WTC11 (cell line): ENCODE data around the gene ZNF236. TPM values are rescaled to one million over a fixed set of nuclear protein-coding genes. Genes with fewer than 3 reads are reported as not detected.

Source experiments
- ATAC-seq: fragments of 200-7000 bp; cut with Tn5 transposase; 2 replicates; pipeline ENCODE4 v1.10.0; 2021; ENCODE audit warnings: mild to moderate bottlenecking, moderate library complexity
- CTCF ChIA-PET: fragments of 300-600 bp; sonication (Branson Sonifier 250); formaldehyde crosslinking; loops from one replicate; lab custom pipeline; 2021; ENCODE audit warnings: antibody characterized with exemption; lab: Charles Lee
- POLR2A ChIA-PET: fragments of 350-600 bp; sonication (Branson Sonifier 250); formaldehyde crosslinking; loops from one replicate; lab custom pipeline; 2021; ENCODE audit warnings: antibody characterized with exemption; lab: Charles Lee
- DNase-seq: peaks from one replicate; pipeline ENCODE4 v3.0.0; 2021; ENCODE audit warnings: low spot score
- H3K27ac Mint-ChIP-seq: 2 replicates; pipeline ENCODE4 v1.8.0; 2021; ENCODE audit warnings: mixed read lengths
- H3K27me3 Mint-ChIP-seq: 2 replicates; pipeline ENCODE4 v1.8.0; 2021; ENCODE audit warnings: low read depth, mild to moderate bottlenecking, moderate library complexity, mixed read lengths
- H3K36me3 Mint-ChIP-seq: 2 replicates; pipeline ENCODE4 v1.8.0; 2021; ENCODE audit warnings: mixed read lengths
- H3K4me1 Mint-ChIP-seq: 2 replicates; pipeline ENCODE4 v1.8.0; 2022; ENCODE audit warnings: mixed read lengths
- H3K4me3 Mint-ChIP-seq: 2 replicates; pipeline ENCODE4 v1.8.0; 2021; ENCODE audit warnings: mild to moderate bottlenecking, moderate library complexity, mixed read lengths
- H3K9me3 Mint-ChIP-seq: 2 replicates; pipeline ENCODE4 v1.8.0; 2021; ENCODE audit warnings: mixed read lengths
- ATF1 ChIP-seq: sonication (generic); formaldehyde crosslinking; IDR thresholded peaks from 2 replicates; pipeline ENCODE4 v1.8.1; 2023; ENCODE audit warnings: mild to moderate bottlenecking, moderate library complexity, missing genetic modification reagents
- CDX4 ChIP-seq: fragments of 250-450 bp; sonication (Bioruptor Pico); IDR thresholded peaks from 2 replicates; pipeline ENCODE4 v1.9.0; 2021; ENCODE audit warnings: moderate library complexity, mild to moderate bottlenecking, inconsistent platforms, borderline replicate concordance
- CREB1 ChIP-seq: sonication (generic); formaldehyde crosslinking; IDR thresholded peaks from 2 replicates; pipeline ENCODE4 v1.8.0; 2023; ENCODE audit warnings: mild to moderate bottlenecking, missing genetic modification reagents
- CREM ChIP-seq: sonication (generic); formaldehyde crosslinking; IDR thresholded peaks from 2 replicates; pipeline ENCODE4 v1.8.1; 2022; ENCODE audit warnings: mild to moderate bottlenecking, missing genetic modification reagents, moderate library complexity
- IRF2 ChIP-seq: sonication (generic); formaldehyde crosslinking; IDR thresholded peaks from 2 replicates; pipeline ENCODE4 v1.8.0; 2022; ENCODE audit warnings: low read depth, missing genetic modification reagents, borderline replicate concordance
- MLX ChIP-seq: sonication (generic); formaldehyde crosslinking; IDR thresholded peaks from 2 replicates; pipeline ENCODE4 v1.8.1; 2023; ENCODE audit warnings: mild to moderate bottlenecking, missing genetic modification reagents, moderate library complexity
- MXD4 ChIP-seq: fragments of 250-450 bp; sonication (Bioruptor Pico); IDR thresholded peaks from 2 replicates; pipeline ENCODE4 v1.8.0; 2021; ENCODE audit warnings: mild to moderate bottlenecking, moderate library complexity, borderline replicate concordance
- MYBL2 ChIP-seq: sonication (generic); formaldehyde crosslinking; IDR thresholded peaks from 2 replicates; pipeline ENCODE4 v1.8.1; 2023; ENCODE audit warnings: mild to moderate bottlenecking, moderate library complexity, missing genetic modification reagents
- NFYB ChIP-seq: sonication (generic); formaldehyde crosslinking; conservative IDR thresholded peaks from 2 replicates; pipeline ENCODE4 v1.8.0; 2022; ENCODE audit warnings: low read depth, missing genetic modification reagents
- NR3C1 ChIP-seq: sonication (generic); formaldehyde crosslinking; conservative IDR thresholded peaks from 2 replicates; pipeline ENCODE4 v1.8.1; 2023; ENCODE audit warnings: low read depth, mild to moderate bottlenecking, missing genetic modification reagents
- SOX15 ChIP-seq: fragments of 250-450 bp; sonication (Bioruptor Pico); IDR thresholded peaks from 2 replicates; pipeline ENCODE4 v1.9.0; 2021; ENCODE audit warnings: mild to moderate bottlenecking
- USF1 ChIP-seq: sonication (generic); formaldehyde crosslinking; IDR thresholded peaks from 2 replicates; pipeline ENCODE4 v1.8.0; 2022; ENCODE audit warnings: mild to moderate bottlenecking, missing genetic modification reagents
- ZNF232 ChIP-seq: sonication (generic); formaldehyde crosslinking; IDR thresholded peaks from 2 replicates; pipeline ENCODE4 v1.8.0; 2022; ENCODE audit warnings: mild to moderate bottlenecking, missing genetic modification reagents
- ZNF317 ChIP-seq: sonication (generic); formaldehyde crosslinking; IDR thresholded peaks from 2 replicates; pipeline ENCODE4 v1.8.1; 2023; ENCODE audit warnings: low read depth, mild to moderate bottlenecking, moderate library complexity, missing genetic modification reagents, borderline replicate concordance
- total RNA-seq: library from RNA; stranded (reverse); gene quantifications from 3 replicates; pipeline ENCODE4 v1.2.3, GENCODE V29; 2021
- TF ChIP-seq, protein P1 (sequence below): sonication (generic); formaldehyde crosslinking; IDR thresholded peaks from 2 replicates; pipeline ENCODE4 v1.8.1; 2023; ENCODE audit warnings: mild to moderate bottlenecking, missing genetic modification reagents
- TF ChIP-seq, protein P2 (sequence below): sonication (generic); formaldehyde crosslinking; IDR thresholded peaks from 2 replicates; pipeline ENCODE4 v1.8.1; 2023; ENCODE audit warnings: mild to moderate bottlenecking, missing genetic modification reagents, borderline replicate concordance
- TF ChIP-seq, protein P3 (sequence below): fragments of 250-450 bp; sonication (Bioruptor Pico); conservative IDR thresholded peaks from 2 replicates; pipeline ENCODE4 v1.9.0; 2021; ENCODE audit warnings: mild to moderate bottlenecking

ZNF236 gene
- total RNA-seq, 1 experiment from 2014 or later = 19.9 TPM

DNA sequence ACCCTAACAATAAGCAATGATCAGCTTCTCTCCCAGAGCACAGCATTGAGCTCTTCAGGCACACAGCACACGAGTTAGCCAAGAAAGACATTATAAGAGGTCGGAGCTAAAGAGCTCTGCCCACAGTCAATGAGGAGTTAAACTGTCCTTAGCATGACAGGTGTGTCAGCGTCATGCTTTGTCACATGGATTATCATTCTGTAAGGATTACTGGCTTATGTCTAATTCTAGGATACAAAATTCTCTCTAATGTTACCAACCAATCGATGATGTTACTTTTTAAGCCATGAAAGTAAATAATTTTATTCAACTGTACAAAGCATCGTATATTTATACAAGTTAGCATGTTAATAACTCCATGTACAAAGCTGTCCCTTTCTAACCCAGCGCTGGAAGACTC, 108.8 kb downstream of the ZNF236 start:
- Mint-ChIP-seq H3K36me3 (peaks cover 21% of the 10 kb centered on the region), H3K27ac (no peak overlapping the region), H3K27me3 (no peaks in the 10 kb centered on the region), H3K4me1 (no peaks in the 10 kb centered on the region), H3K9me3 (no peaks in the 10 kb centered on the region), H3K4me3 (no peak overlapping the region)
- CTCF ChIA-PET = interaction anchor here (2.8 kb wide), 1 partner anchor 7 kb away, joined by 15 read pairs; no protein-coding TSS in a partner anchor
- POLR2A ChIA-PET = no interaction called here
- TF ChIP-seq, protein P1, sequence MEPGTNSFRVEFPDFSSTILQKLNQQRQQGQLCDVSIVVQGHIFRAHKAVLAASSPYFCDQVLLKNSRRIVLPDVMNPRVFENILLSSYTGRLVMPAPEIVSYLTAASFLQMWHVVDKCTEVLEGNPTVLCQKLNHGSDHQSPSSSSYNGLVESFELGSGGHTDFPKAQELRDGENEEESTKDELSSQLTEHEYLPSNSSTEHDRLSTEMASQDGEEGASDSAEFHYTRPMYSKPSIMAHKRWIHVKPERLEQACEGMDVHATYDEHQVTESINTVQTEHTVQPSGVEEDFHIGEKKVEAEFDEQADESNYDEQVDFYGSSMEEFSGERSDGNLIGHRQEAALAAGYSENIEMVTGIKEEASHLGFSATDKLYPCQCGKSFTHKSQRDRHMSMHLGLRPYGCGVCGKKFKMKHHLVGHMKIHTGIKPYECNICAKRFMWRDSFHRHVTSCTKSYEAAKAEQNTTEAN (CRISPR knock-in tag) = no peak
- TF ChIP-seq MLX (CRISPR knock-in tag) (no peak), ZNF232 (no peak), NFYB (no peak), CREM (CRISPR knock-in tag) (no peak), ATF1 (CRISPR knock-in tag) (no peak), NR3C1 (CRISPR knock-in tag) (no peak), CREB1 (CRISPR knock-in tag) (no peak), MYBL2 (no peak), CDX4 (CRISPR knock-in tag) (no peak), USF1 (no peak), SOX15 (no peak), IRF2 (CRISPR knock-in tag) (no peak), MXD4 (CRISPR knock-in tag) (no peak), ZNF317 (CRISPR knock-in tag) (no peak)
- TF ChIP-seq, protein P2, sequence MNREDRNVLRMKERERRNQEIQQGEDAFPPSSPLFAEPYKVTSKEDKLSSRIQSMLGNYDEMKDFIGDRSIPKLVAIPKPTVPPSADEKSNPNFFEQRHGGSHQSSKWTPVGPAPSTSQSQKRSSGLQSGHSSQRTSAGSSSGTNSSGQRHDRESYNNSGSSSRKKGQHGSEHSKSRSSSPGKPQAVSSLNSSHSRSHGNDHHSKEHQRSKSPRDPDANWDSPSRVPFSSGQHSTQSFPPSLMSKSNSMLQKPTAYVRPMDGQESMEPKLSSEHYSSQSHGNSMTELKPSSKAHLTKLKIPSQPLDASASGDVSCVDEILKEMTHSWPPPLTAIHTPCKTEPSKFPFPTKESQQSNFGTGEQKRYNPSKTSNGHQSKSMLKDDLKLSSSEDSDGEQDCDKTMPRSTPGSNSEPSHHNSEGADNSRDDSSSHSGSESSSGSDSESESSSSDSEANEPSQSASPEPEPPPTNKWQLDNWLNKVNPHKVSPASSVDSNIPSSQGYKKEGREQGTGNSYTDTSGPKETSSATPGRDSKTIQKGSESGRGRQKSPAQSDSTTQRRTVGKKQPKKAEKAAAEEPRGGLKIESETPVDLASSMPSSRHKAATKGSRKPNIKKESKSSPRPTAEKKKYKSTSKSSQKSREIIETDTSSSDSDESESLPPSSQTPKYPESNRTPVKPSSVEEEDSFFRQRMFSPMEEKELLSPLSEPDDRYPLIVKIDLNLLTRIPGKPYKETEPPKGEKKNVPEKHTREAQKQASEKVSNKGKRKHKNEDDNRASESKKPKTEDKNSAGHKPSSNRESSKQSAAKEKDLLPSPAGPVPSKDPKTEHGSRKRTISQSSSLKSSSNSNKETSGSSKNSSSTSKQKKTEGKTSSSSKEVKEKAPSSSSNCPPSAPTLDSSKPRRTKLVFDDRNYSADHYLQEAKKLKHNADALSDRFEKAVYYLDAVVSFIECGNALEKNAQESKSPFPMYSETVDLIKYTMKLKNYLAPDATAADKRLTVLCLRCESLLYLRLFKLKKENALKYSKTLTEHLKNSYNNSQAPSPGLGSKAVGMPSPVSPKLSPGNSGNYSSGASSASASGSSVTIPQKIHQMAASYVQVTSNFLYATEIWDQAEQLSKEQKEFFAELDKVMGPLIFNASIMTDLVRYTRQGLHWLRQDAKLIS (CRISPR knock-in tag) = no peak
- TF ChIP-seq, protein P3, sequence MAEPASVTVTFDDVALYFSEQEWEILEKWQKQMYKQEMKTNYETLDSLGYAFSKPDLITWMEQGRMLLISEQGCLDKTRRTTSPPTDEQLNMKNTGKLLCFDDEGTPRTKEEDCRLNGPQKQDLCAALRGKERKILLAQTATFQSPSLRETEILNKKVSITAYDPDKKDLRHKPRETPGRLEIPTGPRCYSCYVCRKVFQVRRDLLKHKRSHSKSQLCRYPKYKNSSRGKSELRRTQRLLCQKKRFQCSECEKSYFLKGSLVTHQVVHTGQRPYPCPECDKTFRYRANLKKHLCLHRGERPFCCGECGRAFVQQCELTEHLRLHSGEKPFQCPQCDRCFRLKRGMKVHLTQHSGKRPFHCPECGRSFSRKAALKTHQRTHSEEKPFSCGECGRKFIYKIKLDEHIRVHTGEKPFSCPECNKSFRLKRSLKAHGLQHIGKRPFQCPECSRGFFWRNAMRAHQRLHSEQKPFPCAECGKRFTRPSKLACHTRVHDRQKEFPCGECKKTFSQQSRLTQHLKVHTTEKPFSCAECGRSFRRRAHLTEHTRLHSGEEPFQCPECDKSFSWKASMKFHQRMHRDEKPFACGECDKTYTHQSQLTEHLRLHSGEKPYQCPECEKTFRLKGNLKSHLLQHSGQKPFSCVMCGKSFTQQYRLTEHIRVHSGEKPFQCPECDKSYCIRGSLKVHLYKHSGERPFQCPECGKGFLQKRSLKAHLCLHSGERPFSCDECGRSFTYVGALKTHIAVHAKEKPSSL (CRISPR knock-in tag) = no peak
- ATAC-seq (no peak), DNase-seq (no peak)
